Measurements from ENCODE around the gene MYO18B. TPM values are rescaled to one million over a fixed set of nuclear protein-coding genes. Genes with fewer than 3 reads are reported as not detected.

MYO18B gene
- total RNA-seq, 2 experiments from 2014 or later: 1.6 to 1.8 TPM

GRCh38 chr22:25911243-25911972, 169.4 kb downstream of the MYO18B start:
- Mint-ChIP-seq H3K4me1 (ENCODE audit: low read depth) (no peaks in the 10 kb centered on the region), H3K27ac (no peak overlapping the region), H3K9me3 (peaks cover 2% of the 10 kb centered on the region), H3K27me3 (peaks cover 3% of the 10 kb centered on the region), H3K4me3 (no peak overlapping the region), H3K36me3 (ENCODE audit: low read depth) (no peaks in the 10 kb centered on the region)
- intact Hi-C loops (cut with micrococcal nuclease): no loop called here
- ChIA-PET POLR2A (no interaction called here), CTCF (no interaction called here)
- DNase-seq (no peak), ATAC-seq (no peak)
- TF ChIP-seq CTCF (IDR thresholded peaks at IDR 0.05): no peak

- H3K27ac Mint-ChIP-seq: no peak overlapping the region
- H3K9me3 Mint-ChIP-seq: no peaks in the 10 kb centered on the region
- no peaks in the 10 kb centered on the region for H3K4me1 Mint-ChIP-seq (ENCODE audit: low read depth)
Measured at GRCh38 chr22:25919452-25919851, 177.5 kb downstream of the MYO18B start.

GRCh38 chr22:25922141-25922540, 180.2 kb downstream of the MYO18B start:
- Mint-ChIP-seq H3K27ac (no peak overlapping the region), H3K9me3 (no peaks in the 10 kb centered on the region), H3K4me1 (ENCODE audit: low read depth) (no peaks in the 10 kb centered on the region), H3K36me3 (ENCODE audit: low read depth) (no peaks in the 10 kb centered on the region), H3K27me3 (peaks cover 17% of the 10 kb centered on the region), H3K4me3 (no peak overlapping the region)
- ChIA-PET POLR2A (no interaction called here), CTCF (no interaction called here)
- ATAC-seq: no peak
- TF ChIP-seq CTCF (IDR thresholded peaks at IDR 0.05): no peak
- no peak for DNase-seq
- intact Hi-C loops (cut with micrococcal nuclease): no loop called here

More at GRCh38 chr22:25919452-25919851, 177.5 kb downstream of the MYO18B start:
- ChIA-PET CTCF (interaction anchor here (1.2 kb wide), 1 partner anchor 15 kb away, joined by 3 read pairs; no protein-coding TSS in a partner anchor), POLR2A (no interaction called here)
- no peak for ATAC-seq
- H3K36me3 Mint-ChIP-seq (ENCODE audit: low read depth): no peaks in the 10 kb centered on the region
- TF ChIP-seq CTCF (IDR thresholded peaks at IDR 0.05): no peak
- H3K27me3 Mint-ChIP-seq: peaks cover 16% of the 10 kb centered on the region
- H3K4me3 Mint-ChIP-seq: no peak overlapping the region
- no peak for DNase-seq
- intact Hi-C loops (cut with micrococcal nuclease): no loop called here

GRCh38 chr22:25923914-25924313, 181.9 kb downstream of the MYO18B start:
- POLR2A ChIA-PET: no interaction called here
- no peak for TF ChIP-seq CTCF (IDR thresholded peaks at IDR 0.05)
- CTCF ChIA-PET: no interaction called here
- DNase-seq: no peak
- intact Hi-C loops (cut with micrococcal nuclease): no loop called here
- Mint-ChIP-seq H3K36me3 (ENCODE audit: low read depth) (no peaks in the 10 kb centered on the region), H3K27me3 (peaks cover 17% of the 10 kb centered on the region), H3K4me3 (no peak overlapping the region), H3K27ac (no peak overlapping the region), H3K4me1 (ENCODE audit: low read depth) (no peaks in the 10 kb centered on the region), H3K9me3 (peaks cover 7% of the 10 kb centered on the region)
- no peak for ATAC-seq

GRCh38 chr22:25928038-25928437, 186.1 kb downstream of the MYO18B start:
- no peaks in the 10 kb centered on the region for H3K4me1 Mint-ChIP-seq (ENCODE audit: low read depth)
- DNase-seq (no peak), ATAC-seq (no peak)
- no peaks in the 10 kb centered on the region for H3K36me3 Mint-ChIP-seq (ENCODE audit: low read depth)
- H3K27me3 Mint-ChIP-seq: peaks cover 8% of the 10 kb centered on the region
- no peak overlapping the region for H3K4me3 Mint-ChIP-seq
- POLR2A ChIA-PET: no interaction called here
- no peak overlapping the region for H3K27ac Mint-ChIP-seq
- CTCF ChIA-PET: no interaction called here
- intact Hi-C loops (cut with micrococcal nuclease): no loop called here
- H3K9me3 Mint-ChIP-seq: peaks cover 7% of the 10 kb centered on the region
- TF ChIP-seq CTCF (IDR thresholded peaks at IDR 0.05): no peak
